ENCODE measurements around the gene GTF2H1. TPM values are rescaled to one million over a fixed set of nuclear protein-coding genes. Genes with fewer than 3 reads are reported as not detected.

Gene GTF2H1
- total RNA-seq, 2 experiments from 2014 or later, result 15.1 to 17.7 TPM

DNA sequence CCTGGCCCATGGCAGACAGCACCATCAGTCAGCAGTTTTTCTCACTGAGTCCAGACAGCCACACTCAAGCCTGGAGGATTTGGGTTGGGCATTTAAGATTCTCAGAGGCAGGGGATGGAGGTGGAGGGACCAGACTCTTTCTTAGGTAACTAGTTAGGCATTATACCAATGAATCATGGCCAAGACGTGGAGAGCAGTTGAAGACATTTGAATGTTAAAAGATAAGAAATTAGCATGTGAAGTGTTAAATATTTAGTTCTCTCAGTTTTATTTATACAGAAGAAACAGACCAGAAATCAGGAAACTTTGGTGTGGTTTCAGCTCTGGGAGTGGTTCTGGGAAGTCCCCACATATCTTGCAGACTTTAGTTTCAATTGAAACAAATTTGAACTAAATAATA is 9.9 kb downstream of the GTF2H1 start:
- peak; percentile 74 for ATAC-seq (ENCODE audit: poor library complexity)

DNA sequence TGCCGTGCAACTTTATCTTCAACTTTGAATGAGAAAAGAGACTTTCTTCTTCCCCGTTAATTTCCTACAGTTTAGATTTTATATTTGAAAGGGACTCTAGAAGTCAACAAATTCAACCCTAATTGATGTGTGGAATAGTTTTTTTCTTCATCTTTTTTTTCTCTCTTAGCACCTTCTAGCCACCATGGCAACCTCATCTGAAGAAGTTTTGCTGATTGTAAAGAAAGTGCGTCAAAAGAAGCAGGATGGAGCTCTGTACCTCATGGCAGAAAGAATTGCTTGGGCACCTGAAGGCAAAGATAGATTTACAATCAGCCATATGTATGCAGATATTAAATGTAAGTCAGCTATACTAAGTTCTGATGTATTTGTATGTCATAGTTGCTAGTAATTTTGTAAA is 10.5 kb downstream of the GTF2H1 start:
- H3K4me3 ChIP-seq (ENCODE audit: low read length), result peak overlapping the region; percentile 15
- Mint-ChIP-seq H3K4me3 (peak overlapping the region; percentile 63), H3K27me3 (no peaks in the 10 kb centered on the region), H3K4me1 (ENCODE audit: low read depth) (peaks cover 64% of the 10 kb centered on the region), H3K9me3 (no peaks in the 10 kb centered on the region), H3K36me3 (ENCODE audit: low read depth) (peaks cover 86% of the 10 kb centered on the region), H3K27ac (peak overlapping the region; percentile 89)
- ChIA-PET CTCF (interaction anchor here (0.9 kb wide), 1 partner anchor 51 kb away, joined by 3 read pairs; no protein-coding TSS in a partner anchor), POLR2A (interaction anchor here (1.2 to 3.7 kb wide), 2 partner anchors 12 to 62 kb away, joined by 5 to 29 read pairs; partner anchors contain the start of genes GTF2H1 and HPS5)
- H3K27ac ChIP-seq (ENCODE audit: low read depth in 1 of 2, low read length in 2 of 2), result peak overlapping the region in 1 of 2 donors; percentile 83
- ATAC-seq (ENCODE audit: poor library complexity) (peak; percentile 73), DNase-seq (peak in 3 of 14 experiments; percentile 63 to 65 (median 65))
- H3K9me3 ChIP-seq (ENCODE audit: control insufficient read depth in 1 of 2, insufficient read depth in 1 of 2, low read length in 2 of 2), result no peaks in the 10 kb centered on the region
- H3K4me1 ChIP-seq (ENCODE audit: insufficient read depth, low read length), result peaks cover 34% of the 10 kb centered on the region
- H3K27me3 ChIP-seq (ENCODE audit: control insufficient read depth in 1 of 2, insufficient read depth in 2 of 2, low read length in 2 of 2), result no peaks in the 10 kb centered on the region
- TF ChIP-seq, protein P1, sequence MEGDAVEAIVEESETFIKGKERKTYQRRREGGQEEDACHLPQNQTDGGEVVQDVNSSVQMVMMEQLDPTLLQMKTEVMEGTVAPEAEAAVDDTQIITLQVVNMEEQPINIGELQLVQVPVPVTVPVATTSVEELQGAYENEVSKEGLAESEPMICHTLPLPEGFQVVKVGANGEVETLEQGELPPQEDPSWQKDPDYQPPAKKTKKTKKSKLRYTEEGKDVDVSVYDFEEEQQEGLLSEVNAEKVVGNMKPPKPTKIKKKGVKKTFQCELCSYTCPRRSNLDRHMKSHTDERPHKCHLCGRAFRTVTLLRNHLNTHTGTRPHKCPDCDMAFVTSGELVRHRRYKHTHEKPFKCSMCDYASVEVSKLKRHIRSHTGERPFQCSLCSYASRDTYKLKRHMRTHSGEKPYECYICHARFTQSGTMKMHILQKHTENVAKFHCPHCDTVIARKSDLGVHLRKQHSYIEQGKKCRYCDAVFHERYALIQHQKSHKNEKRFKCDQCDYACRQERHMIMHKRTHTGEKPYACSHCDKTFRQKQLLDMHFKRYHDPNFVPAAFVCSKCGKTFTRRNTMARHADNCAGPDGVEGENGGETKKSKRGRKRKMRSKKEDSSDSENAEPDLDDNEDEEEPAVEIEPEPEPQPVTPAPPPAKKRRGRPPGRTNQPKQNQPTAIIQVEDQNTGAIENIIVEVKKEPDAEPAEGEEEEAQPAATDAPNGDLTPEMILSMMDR (IDR thresholded peaks at IDR 0.05), result no peak
- H3K36me3 ChIP-seq (ENCODE audit: insufficient read depth, low read length), result peaks cover 52% of the 10 kb centered on the region
- intact Hi-C loops (cut with DNase I, micrococcal nuclease), result loop anchor here in 1 of 2 experiments (2.0 kb wide), 1 partner anchor 62 kb away; the partner anchor contains the start of gene LDHA

More for the DNA sequence above, 9.9 kb downstream of the GTF2H1 start:
- H3K4me1 ChIP-seq (ENCODE audit: insufficient read depth, low read length), result peaks cover 34% of the 10 kb centered on the region
- Mint-ChIP-seq H3K36me3 (ENCODE audit: low read depth) (peaks cover 85% of the 10 kb centered on the region), H3K4me3 (peak overlapping the region; percentile 2), H3K27me3 (no peaks in the 10 kb centered on the region), H3K9me3 (no peaks in the 10 kb centered on the region), H3K4me1 (ENCODE audit: low read depth) (peaks cover 64% of the 10 kb centered on the region), H3K27ac (peak overlapping the region; percentile 89)
- intact Hi-C loops (cut with DNase I, micrococcal nuclease), result loop anchor here in 1 of 2 experiments (2.0 kb wide), 1 partner anchor 62 kb away; the partner anchor contains the start of gene LDHA
- no peaks in the 10 kb centered on the region for H3K9me3 ChIP-seq (ENCODE audit: control insufficient read depth in 1 of 2, insufficient read depth in 1 of 2, low read length in 2 of 2)
- H3K27ac ChIP-seq (ENCODE audit: low read depth in 1 of 2, low read length in 2 of 2), result peak overlapping the region; percentile 73 to 83
- TF ChIP-seq, protein P1 (IDR thresholded peaks at IDR 0.05), result no peak
- peak in 4 of 14 experiments; percentile 22 to 78 (median 73) for DNase-seq
- ChIA-PET CTCF (interaction anchor here (0.9 to 1.4 kb wide), 2 partner anchors 52 to 89 kb away, joined by 3 to 4 read pairs; no protein-coding TSS in a partner anchor), POLR2A (interaction anchor here (1.2 to 3.7 kb wide), 2 partner anchors 11 to 63 kb away, joined by 5 to 29 read pairs; partner anchors contain the start of genes GTF2H1 and HPS5)
- peak overlapping the region; percentile 15 for H3K4me3 ChIP-seq (ENCODE audit: low read length)
- H3K27me3 ChIP-seq (ENCODE audit: control insufficient read depth in 1 of 2, insufficient read depth in 2 of 2, low read length in 2 of 2), result no peaks in the 10 kb centered on the region
- H3K36me3 ChIP-seq (ENCODE audit: insufficient read depth, low read length), result peaks cover 52% of the 10 kb centered on the region

GRCh38 chr11:18347471-18348125 is 25.2 kb downstream of the GTF2H1 start:
- no peak overlapping the region for H3K27ac ChIP-seq (ENCODE audit: low read depth in 1 of 2, low read length in 2 of 2)
- no peaks in the 10 kb centered on the region for H3K27me3 ChIP-seq (ENCODE audit: control insufficient read depth in 1 of 2, insufficient read depth in 2 of 2, low read length in 2 of 2)
- Mint-ChIP-seq H3K36me3 (ENCODE audit: low read depth) (peaks cover 85% of the 10 kb centered on the region), H3K27me3 (no peaks in the 10 kb centered on the region), H3K4me3 (no peak overlapping the region), H3K27ac (peak overlapping the region; percentile 75), H3K4me1 (ENCODE audit: low read depth) (peaks cover 17% of the 10 kb centered on the region), H3K9me3 (no peaks in the 10 kb centered on the region)
- ATAC-seq (ENCODE audit: poor library complexity), result no peak
- intact Hi-C loops (cut with DNase I, micrococcal nuclease), result no loop called here
- H3K36me3 ChIP-seq (ENCODE audit: insufficient read depth, low read length), result peaks cover 59% of the 10 kb centered on the region
- TF ChIP-seq, protein P1 (IDR thresholded peaks at IDR 0.05), result no peak
- H3K4me1 ChIP-seq (ENCODE audit: insufficient read depth, low read length), result no peaks in the 10 kb centered on the region
- H3K4me3 ChIP-seq (ENCODE audit: low read length), result no peak overlapping the region
- ChIA-PET POLR2A (interaction anchor here (2.0 to 2.3 kb wide), 2 partner anchors 26 to 47 kb away, joined by 6 to 8 read pairs; partner anchors contain the start of genes GTF2H1, HPS5 and LDHA), CTCF (no interaction called here)
- no peaks in the 10 kb centered on the region for H3K9me3 ChIP-seq (ENCODE audit: control insufficient read depth in 1 of 2, insufficient read depth in 1 of 2, low read length in 2 of 2)
- no peak for DNase-seq

Data from CD4-positive, alpha-beta T cell (primary cell).